K562 (cell line): ENCODE data around the gene CFAP141.
A peak's percentile ranks its signal among the peaks of the same experiment; 100 is the strongest.

ENCODE experiments used
- CTBP1 ChIP-seq: fragments of 450-650 bp; IDR thresholded peaks from 2 replicates; pipeline ENCODE4 v1.6.1; 2016; ENCODE audit warnings: borderline replicate concordance
- CTCF ChIP-seq, 3 experiments: IDR thresholded peaks in 2 of 3; conservative IDR thresholded peaks in 1 of 3; 2 replicates each; pipeline ENCODE4 v1.5.1; 2011 to 2012; ENCODE audit warnings: low read length in 3 of 3, mild to moderate bottlenecking in 3 of 3, control low read depth in 2 of 3, improper control_type of control experiment in 1 of 3, inconsistent platforms in 1 of 3, low read depth in 1 of 3, mixed read lengths in 1 of 3, moderate library complexity in 1 of 3; ENCODE audit not compliant: insufficient read depth in 2 of 3
- DDX20 ChIP-seq: fragments of 450-650 bp; IDR thresholded peaks from 2 replicates; pipeline ENCODE4 v1.6.1; 2016; ENCODE audit warnings: missing genetic modification characterization, low read depth, mild to moderate bottlenecking, missing compliant biosample characterization, moderate library complexity
- EGR1 ChIP-seq: fragments of 450-650 bp; conservative IDR thresholded peaks from 2 replicates; pipeline ENCODE4 v1.6.1; 2017; ENCODE audit warnings: mild to moderate bottlenecking
- ETV6 ChIP-seq, 3 experiments: fragments of 150-350 bp in 1 of 3; sonication (generic) in 1 of 3; formaldehyde crosslinking in 1 of 3; IDR thresholded peaks; 2 replicates each; pipeline versions ENCODE4 v1.6.1 to v1.8.0; 2014 to 2022; ENCODE audit warnings: borderline replicate concordance in 2 of 3, low read depth in 2 of 3, antibody characterized with exemption in 1 of 3, low read length in 1 of 3, mild to moderate bottlenecking in 1 of 3, missing genetic modification reagents in 1 of 3
- FIP1L1 ChIP-seq: fragments of 200-400 bp; formaldehyde crosslinking; IDR thresholded peaks from 2 replicates; pipeline ENCODE4 v1.6.1; 2018; ENCODE audit warnings: mild to moderate bottlenecking, low read depth, low read length; ENCODE audit not compliant: poor library complexity, severe bottlenecking
- IFI16 ChIP-seq: fragments of 250-450 bp; sonication (Bioruptor Pico); IDR thresholded peaks from 2 replicates; pipeline ENCODE4 v2.1.2; 2022; ENCODE audit warnings: mild to moderate bottlenecking, inconsistent platforms
- PHB2 ChIP-seq: fragments of 450-650 bp; IDR thresholded peaks from 2 replicates; pipeline ENCODE4 v1.6.1; 2017; ENCODE audit warnings: low read depth
- POLR2A ChIP-seq: fragments of 450-650 bp; conservative IDR thresholded peaks from 2 replicates; pipeline ENCODE4 v1.6.1; 2016
- TRIM24 ChIP-seq, 2 experiments: fragments of 450-650 bp; IDR thresholded peaks; 2 replicates each; pipeline ENCODE4 v1.6.1; 2016
- ZBTB7A ChIP-seq: IDR thresholded peaks from 2 replicates; pipeline ENCODE4 v1.6.1; 2011; ENCODE audit warnings: low read depth, mild to moderate bottlenecking, low read length, moderate library complexity, borderline replicate concordance; ENCODE audit not compliant: control insufficient read depth
- ZNF140 ChIP-seq: fragments of 250-450 bp; sonication (Bioruptor Pico); IDR thresholded peaks from 2 replicates; pipeline ENCODE4 v1.8.0; 2021; ENCODE audit warnings: moderate library complexity, mild to moderate bottlenecking, inconsistent platforms
- TF ChIP-seq, protein P1 (sequence below): sonication (generic); formaldehyde crosslinking; IDR thresholded peaks from 2 replicates; pipeline ENCODE4 v1.9.0; 2022; ENCODE audit warnings: mild to moderate bottlenecking, missing genetic modification reagents

DNA sequence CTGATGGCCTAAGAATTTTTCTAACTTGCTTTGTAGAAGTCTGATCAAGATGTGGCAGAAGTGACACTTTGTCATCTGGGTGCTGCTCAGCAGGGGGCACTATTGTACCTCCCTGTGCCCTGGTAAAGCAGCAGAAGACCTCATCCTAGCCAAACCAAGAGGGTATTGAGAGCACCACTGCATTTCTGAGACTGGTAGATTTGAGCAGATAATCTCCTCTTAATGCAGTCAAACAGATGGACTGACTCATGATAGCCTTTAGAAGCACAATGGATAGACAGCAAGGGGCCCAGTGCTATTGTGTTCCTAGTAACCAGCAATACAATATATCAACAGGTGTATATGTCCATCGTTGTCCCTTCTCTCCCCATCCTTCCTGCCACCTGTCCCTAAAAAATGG, 20.0 kb downstream of the CFAP141 start:
- TF ChIP-seq POLR2A (no peak), FIP1L1 (no peak), PHB2 (no peak), CTCF (IDR thresholded peaks at IDR 0.05 in 2 of 3, conservative IDR thresholded peaks at IDR 0.05 in 1 of 3; ENCODE audit: insufficient read depth in 2 of 3, low read depth in 1 of 3, low read length in 3 of 3) (peak; percentile 80 to 88 (median 80)), ETV6 (IDR thresholded peaks at IDR 0.05; ENCODE audit: borderline replicate concordance in 1 of 2, low read depth in 2 of 2, low read length in 1 of 2) (no peak), ETV6 (CRISPR knock-in tag; IDR thresholded peaks at IDR 0.05; ENCODE audit: borderline replicate concordance) (no peak), CTBP1 (peak; percentile 56; the same call in 1 of the 2 replicates), EGR1 (no peak), ZNF140 (CRISPR knock-in tag) (no peak), TRIM24 (IDR thresholded peaks at IDR 0.05) (no peak), DDX20 (tag) (no peak), ZBTB7A (no peak), IFI16 (CRISPR knock-in tag) (no peak)
- TF ChIP-seq, protein P1, sequence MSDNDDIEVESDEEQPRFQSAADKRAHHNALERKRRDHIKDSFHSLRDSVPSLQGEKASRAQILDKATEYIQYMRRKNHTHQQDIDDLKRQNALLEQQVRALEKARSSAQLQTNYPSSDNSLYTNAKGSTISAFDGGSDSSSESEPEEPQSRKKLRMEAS (CRISPR knock-in tag) = no peak
